HEK293 (cell line): ENCODE data around the gene PPP1R14B.

Source experiments
- AEBP2 ChIP-seq: fragments of 450-650 bp; formaldehyde crosslinking; IDR thresholded peaks from 2 replicates; pipeline ENCODE4 v1.5.1; 2016; ENCODE audit warnings: missing biosample characterization, missing genetic modification characterization, borderline replicate concordance
- BCL6B ChIP-seq: fragments of 450-650 bp; formaldehyde crosslinking; IDR thresholded peaks from 2 replicates; pipeline ENCODE4 v1.5.1; 2017; ENCODE audit warnings: missing biosample characterization, missing genetic modification characterization
- KLF10 ChIP-seq: fragments of 450-650 bp; IDR thresholded peaks from 2 replicates; pipeline ENCODE4 v1.5.1; 2018; ENCODE audit warnings: missing biosample characterization, mild to moderate bottlenecking, missing genetic modification characterization
- KLF8 ChIP-seq: fragments of 450-650 bp; formaldehyde crosslinking; IDR thresholded peaks from 2 replicates; pipeline ENCODE4 v1.5.1; 2016; ENCODE audit warnings: missing biosample characterization, missing genetic modification characterization
- MZF1 ChIP-seq: fragments of 450-650 bp; formaldehyde crosslinking; IDR thresholded peaks from 2 replicates; pipeline ENCODE4 v1.5.1; 2017; ENCODE audit warnings: missing biosample characterization, missing genetic modification characterization, borderline replicate concordance
- SP2 ChIP-seq: fragments of 450-650 bp; formaldehyde crosslinking; IDR thresholded peaks from 2 replicates; pipeline ENCODE4 v1.5.1; 2016; ENCODE audit warnings: missing biosample characterization, missing genetic modification characterization
- SP7 ChIP-seq: fragments of 450-650 bp; formaldehyde crosslinking; IDR thresholded peaks from 2 replicates; pipeline ENCODE4 v1.5.1; 2016; ENCODE audit warnings: missing biosample characterization, missing genetic modification characterization
- YY1 ChIP-seq: fragments of 450-650 bp; formaldehyde crosslinking; IDR thresholded peaks from 2 replicates; pipeline ENCODE4 v1.5.1; 2018; ENCODE audit warnings: missing biosample characterization, missing genetic modification characterization
- ZBTB1 ChIP-seq: fragments of 450-650 bp; formaldehyde crosslinking; IDR thresholded peaks from 2 replicates; pipeline ENCODE4 v1.5.1; 2016; ENCODE audit warnings: missing biosample characterization, missing genetic modification characterization
- ZBTB26 ChIP-seq: fragments of 450-650 bp; formaldehyde crosslinking; optimal IDR thresholded peaks from 2 replicates; pipeline ENCODE3; 2016; ENCODE audit warnings: missing biosample characterization, mild to moderate bottlenecking, missing genetic modification characterization
- ZBTB49 ChIP-seq: fragments of 450-650 bp; formaldehyde crosslinking; IDR thresholded peaks from 2 replicates; pipeline ENCODE4 v1.5.1; 2016; ENCODE audit warnings: missing biosample characterization, missing genetic modification characterization, low read depth
- ZBTB6 ChIP-seq: fragments of 450-650 bp; formaldehyde crosslinking; IDR thresholded peaks from 2 replicates; pipeline ENCODE4 v1.5.1; 2017; ENCODE audit warnings: missing biosample characterization, missing genetic modification characterization
- ZBTB8A ChIP-seq: fragments of 450-650 bp; formaldehyde crosslinking; IDR thresholded peaks from 2 replicates; pipeline ENCODE4 v1.5.1; 2016; ENCODE audit warnings: missing biosample characterization, missing genetic modification characterization
- ZNF121 ChIP-seq: fragments of 450-650 bp; formaldehyde crosslinking; IDR thresholded peaks from 2 replicates; pipeline ENCODE4 v1.5.1; 2016; ENCODE audit warnings: missing biosample characterization, missing genetic modification characterization
- ZNF16 ChIP-seq: fragments of 450-650 bp; formaldehyde crosslinking; IDR thresholded peaks from 2 replicates; pipeline ENCODE4 v1.5.1; 2016; ENCODE audit warnings: low read depth, missing biosample characterization, missing genetic modification characterization
- ZNF223 ChIP-seq: fragments of 450-650 bp; formaldehyde crosslinking; IDR thresholded peaks from 2 replicates; pipeline ENCODE4 v1.5.1; 2016; ENCODE audit warnings: missing biosample characterization, missing genetic modification characterization
- ZNF335 ChIP-seq: fragments of 450-650 bp; formaldehyde crosslinking; conservative IDR thresholded peaks from 2 replicates; pipeline ENCODE4 v1.5.1; 2016; ENCODE audit warnings: missing biosample characterization, missing genetic modification characterization
- ZNF354C ChIP-seq: fragments of 450-650 bp; formaldehyde crosslinking; IDR thresholded peaks from 2 replicates; pipeline ENCODE4 v1.5.1; 2016; ENCODE audit warnings: missing biosample characterization, missing genetic modification characterization, low read depth, borderline replicate concordance
- ZNF426 ChIP-seq: fragments of 450-650 bp; formaldehyde crosslinking; IDR thresholded peaks from 2 replicates; pipeline ENCODE4 v1.5.1; 2017; ENCODE audit warnings: missing biosample characterization, missing genetic modification characterization, mild to moderate bottlenecking, inconsistent platforms, moderate library complexity
- ZNF488 ChIP-seq: fragments of 450-650 bp; formaldehyde crosslinking; IDR thresholded peaks from 2 replicates; pipeline ENCODE4 v1.5.1; 2016; ENCODE audit warnings: missing biosample characterization, missing genetic modification characterization
- ZNF621 ChIP-seq: fragments of 450-650 bp; formaldehyde crosslinking; IDR thresholded peaks from 2 replicates; pipeline ENCODE4 v1.5.1; 2017; ENCODE audit warnings: missing biosample characterization, missing genetic modification characterization
- ZNF624 ChIP-seq: fragments of 450-650 bp; formaldehyde crosslinking; IDR thresholded peaks from 2 replicates; pipeline ENCODE4 v1.5.1; 2017; ENCODE audit warnings: missing biosample characterization, missing genetic modification characterization
- ZNF639 ChIP-seq: fragments of 450-650 bp; formaldehyde crosslinking; IDR thresholded peaks from 2 replicates; pipeline ENCODE4 v1.5.1; 2016; ENCODE audit warnings: missing biosample characterization, missing genetic modification characterization
- ZNF707 ChIP-seq: fragments of 450-650 bp; formaldehyde crosslinking; IDR thresholded peaks from 2 replicates; pipeline ENCODE4 v1.5.1; 2016; ENCODE audit warnings: missing biosample characterization, missing genetic modification characterization
- ZNF747 ChIP-seq: fragments of 450-650 bp; formaldehyde crosslinking; IDR thresholded peaks from 2 replicates; pipeline ENCODE4 v1.5.1; 2016; ENCODE audit warnings: missing biosample characterization, missing genetic modification characterization
- ZNF776 ChIP-seq: fragments of 450-650 bp; formaldehyde crosslinking; IDR thresholded peaks from 2 replicates; pipeline ENCODE4 v1.5.0; 2017; ENCODE audit warnings: missing biosample characterization, missing genetic modification characterization, borderline replicate concordance
- ZSCAN5A ChIP-seq: fragments of 450-650 bp; formaldehyde crosslinking; IDR thresholded peaks from 2 replicates; pipeline ENCODE4 v1.5.1; 2016; ENCODE audit warnings: missing biosample characterization, missing genetic modification characterization
- ZXDB ChIP-seq: fragments of 450-650 bp; formaldehyde crosslinking; IDR thresholded peaks from 2 replicates; pipeline ENCODE4 v1.5.1; 2016; ENCODE audit warnings: missing biosample characterization, missing genetic modification characterization

The PPP1R14B gene

GRCh38 chr11:64230171-64230984, 16.4 kb downstream of the PPP1R14B start, which contains the start of gene DNAJC4 (continued):
- no peak for TF ChIP-seq AEBP2 (tag by site-specific recombination)
- TF ChIP-seq ZNF335 (tag by site-specific recombination) = peak; percentile 83
- TF ChIP-seq BCL6B (tag by site-specific recombination) = no peak
- TF ChIP-seq MZF1 (tag by site-specific recombination) = no peak
- TF ChIP-seq ZSCAN5A (tag by site-specific recombination) = no peak
- no peak for TF ChIP-seq ZNF747 (tag by site-specific recombination)
- TF ChIP-seq SP7 = 0 out of 2 replicates have a peak, but pooled peaks have one; percentile 20
- TF ChIP-seq KLF10 (tag by site-specific recombination) = no peak; the same call in 1 of the 2 replicates
- no peak for TF ChIP-seq ZBTB6 (tag by site-specific recombination)
- peak; percentile 40 for TF ChIP-seq ZBTB26 (tag by site-specific recombination)
- no peak for TF ChIP-seq ZNF16
- no peak for TF ChIP-seq ZNF488 (tag by site-specific recombination)
- no peak for TF ChIP-seq ZNF624
- TF ChIP-seq ZNF776 = no peak
- peak; percentile 41; the same call in 1 of the 2 replicates for TF ChIP-seq YY1 (tag by site-specific recombination)
- TF ChIP-seq ZNF121 (tag by site-specific recombination) = no peak
- peak; percentile 86 for TF ChIP-seq SP2 (tag by site-specific recombination)
- no peak for TF ChIP-seq KLF8 (tag by site-specific recombination)
- no peak for TF ChIP-seq ZNF426 (tag by site-specific recombination)
- no peak; the same call in 1 of the 2 replicates for TF ChIP-seq ZNF639
- TF ChIP-seq ZBTB49 (tag by site-specific recombination) = no peak
- no peak for TF ChIP-seq ZBTB1
- TF ChIP-seq ZNF621 = no peak
- peak; percentile 50 for TF ChIP-seq ZBTB8A (tag by site-specific recombination)
- no peak for TF ChIP-seq ZNF707 (tag by site-specific recombination)
- TF ChIP-seq ZNF354C (tag by site-specific recombination) = no peak
- TF ChIP-seq ZNF223 (tag by site-specific recombination) = no peak
- TF ChIP-seq ZXDB = peak; percentile 91
